Left lobe of liver (tissue), 2 donors: ENCODE results near the gene POMGNT2. TPM values are rescaled to one million over a fixed set of nuclear protein-coding genes. Genes with fewer than 3 reads are reported as not detected.
"Not testable (repeated sequence)": the region's sequence is repeated elsewhere in the genome, so short reads cannot be mapped to it uniquely, and the experiment has no call there.

Experiments used
- ATAC-seq: fragments of 200-7000 bp; cut with Tn5 transposase; one replicate; pipeline ENCODE4 v1.9.1; 2020; ENCODE audit warnings: mild to moderate bottlenecking, moderate library complexity
- DNase-seq: peaks from one replicate; pipeline ENCODE4 v3.0.0-alpha.2; 2020; ENCODE audit warnings: low spot score
- total RNA-seq: library from RNA; stranded (reverse); gene quantifications from one replicate; pipeline ENCODE4 v1.2.1, GENCODE V29; 2021
- donor health status: DM: no; HTN: no; CAD: no; lungs with moderate emphysema.
- donor health status: DM: no; HTN: yes; CAD: no.

POMGNT2 gene
- total RNA-seq, 1 donor from 2014 or later: 5.2 TPM

DNA sequence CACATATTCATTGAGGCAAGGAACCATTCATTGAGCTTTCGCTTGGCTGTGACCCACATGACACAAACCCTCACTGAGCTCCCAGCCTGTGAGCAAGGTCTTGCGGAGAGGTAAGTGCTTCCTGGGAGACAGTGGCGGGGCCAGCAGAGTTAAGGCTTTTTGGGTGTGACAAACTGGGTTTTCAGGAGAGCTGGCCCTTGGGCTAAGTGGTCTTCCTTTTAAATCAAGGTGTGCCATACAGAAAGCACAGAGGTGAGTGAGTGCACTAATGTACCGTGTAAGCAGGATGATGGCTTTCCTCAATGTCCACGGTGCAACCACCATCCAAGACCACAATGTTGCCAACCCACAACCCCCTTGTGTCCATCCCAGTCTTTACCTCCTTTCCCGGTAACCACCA, 28.6 kb downstream of the POMGNT2 start:
- ATAC-seq: no peak
- no peak for DNase-seq

DNA sequence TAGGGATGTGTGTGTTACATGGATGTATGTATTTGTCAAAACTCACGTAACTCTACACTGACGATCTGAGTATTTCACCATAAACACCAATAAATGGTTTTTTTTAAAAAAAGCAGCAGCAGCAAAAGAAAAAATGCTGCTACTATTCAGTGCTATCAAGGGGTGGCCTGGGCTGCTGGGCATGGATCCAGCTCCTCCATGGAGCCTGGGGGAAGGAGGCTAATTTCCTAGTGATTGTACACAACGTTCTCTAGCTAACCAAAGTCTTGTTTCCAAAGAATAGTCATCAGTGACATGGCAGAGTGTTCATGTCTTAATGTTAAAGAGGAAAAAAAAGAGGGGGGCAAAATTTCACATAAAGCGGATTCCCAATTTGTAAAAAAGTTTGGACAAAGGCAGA, 29.0 kb downstream of the POMGNT2 start:
- DNase-seq (no peak), ATAC-seq (no peak)

DNA sequence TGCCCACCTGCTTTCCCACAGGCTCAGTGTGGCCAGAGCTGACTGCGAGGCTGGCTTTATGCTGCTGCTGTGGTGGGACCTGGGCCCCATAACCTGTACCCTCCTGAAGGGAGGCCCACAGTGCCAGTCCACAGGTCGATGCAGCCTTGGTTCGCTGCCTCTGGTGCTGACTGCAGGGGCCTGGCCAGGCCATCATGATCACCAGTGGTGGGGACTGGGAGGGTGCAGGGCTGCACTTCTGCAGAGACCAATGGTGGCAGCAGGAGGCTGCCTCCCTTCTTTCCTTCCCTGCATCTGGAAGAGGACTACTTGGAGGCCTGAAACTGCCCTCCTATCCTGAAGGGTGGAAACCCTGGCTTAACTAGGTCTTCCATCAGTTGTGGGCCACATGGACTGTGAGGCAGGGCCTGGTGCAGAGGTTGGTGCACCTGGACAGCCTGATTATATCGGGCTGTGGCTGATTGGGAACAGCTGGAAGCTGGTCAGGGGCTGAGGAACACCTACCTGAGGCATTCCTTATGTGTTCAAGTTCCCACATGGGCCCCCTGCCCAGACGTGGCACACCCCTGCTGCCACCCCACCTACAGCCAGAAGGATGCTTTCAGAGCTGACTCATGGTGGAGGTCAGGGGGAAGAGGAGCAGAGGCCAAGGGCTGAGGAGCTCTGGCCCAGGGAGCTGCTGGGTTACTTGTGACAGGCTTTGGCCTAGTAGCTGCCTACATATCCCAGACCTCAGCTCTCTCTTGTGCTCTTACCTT, 29.8 kb downstream of the POMGNT2 start:
- ATAC-seq (peak; percentile 27), DNase-seq (no peak)

DNA sequence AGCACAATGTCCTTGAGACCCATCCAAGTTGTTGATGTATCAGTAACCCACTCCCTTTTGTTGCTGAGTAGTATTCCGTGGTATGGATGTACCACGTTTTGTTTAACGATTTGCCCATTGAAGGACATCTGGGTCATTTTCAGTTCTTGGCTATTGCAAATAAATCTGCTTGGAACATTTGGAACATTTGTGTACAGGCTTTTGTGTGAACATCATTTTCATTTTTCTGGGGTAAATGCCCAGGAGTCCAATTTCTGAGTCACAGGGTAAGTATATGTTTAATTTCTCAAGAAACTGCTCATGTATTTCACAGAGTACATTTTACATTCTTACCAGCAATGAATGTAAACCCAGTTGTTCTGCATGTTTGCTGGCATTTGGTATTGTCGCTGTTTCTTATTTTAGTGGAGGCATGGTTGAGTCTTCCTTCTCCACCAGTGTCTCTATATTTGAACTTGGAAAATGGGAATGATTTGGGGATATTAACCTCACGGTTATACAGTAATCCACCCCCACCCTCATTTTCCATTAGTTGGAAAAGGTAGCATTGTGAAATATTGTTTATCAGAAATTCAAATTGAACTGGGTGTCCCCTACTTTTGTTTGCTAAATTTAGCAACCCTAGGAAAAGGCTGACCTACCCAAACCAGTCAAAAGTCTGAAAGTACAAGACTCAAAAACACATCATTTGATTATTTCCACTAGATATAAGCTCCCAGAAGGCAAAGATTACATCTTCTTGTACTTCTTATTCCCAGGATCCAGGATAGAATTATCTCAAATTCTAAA, 30.8 kb downstream of the POMGNT2 start:
- DNase-seq (no peak), ATAC-seq (peak; percentile 66)

DNA sequence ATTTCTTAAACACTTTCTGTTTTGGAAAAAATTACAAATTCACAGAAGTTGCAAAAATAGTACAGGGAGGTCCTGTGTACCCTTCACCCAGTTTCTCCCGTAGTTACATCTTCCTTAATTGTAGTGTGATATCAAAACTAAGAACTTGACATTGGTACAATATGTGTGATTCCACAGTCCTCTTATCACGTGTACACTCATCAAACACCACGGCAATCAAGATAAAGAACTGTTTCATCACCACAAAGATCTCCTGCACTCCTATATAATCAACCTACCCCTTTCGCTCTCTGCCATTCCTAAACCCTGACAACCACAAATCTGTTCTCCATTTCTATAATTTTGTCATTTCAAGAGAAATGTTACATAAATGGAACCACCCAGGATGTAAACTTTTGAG, 31.4 kb downstream of the POMGNT2 start:
- ATAC-seq: peak; percentile 58
- no peak for DNase-seq

DNA sequence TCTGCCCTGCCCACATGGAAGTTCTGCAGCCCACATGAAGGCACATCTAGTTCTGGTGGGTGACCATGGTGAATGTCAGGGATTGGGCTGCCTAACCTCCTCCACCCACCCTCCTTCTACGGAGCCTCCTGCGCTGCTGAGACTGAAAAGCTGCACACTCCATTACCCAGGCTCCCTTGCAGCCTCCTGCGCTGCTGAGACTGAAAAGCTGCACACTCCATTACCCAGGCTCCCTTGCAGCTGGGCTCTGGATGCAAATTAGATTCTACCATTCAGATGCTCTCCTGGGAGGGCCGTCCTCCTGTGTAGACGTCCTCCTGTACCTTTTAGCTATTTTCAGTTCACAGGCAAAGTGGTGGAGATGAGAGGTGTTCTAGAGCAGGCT, 32.1 kb downstream of the POMGNT2 start:
- ATAC-seq (no peak), DNase-seq (no peak)

DNA sequence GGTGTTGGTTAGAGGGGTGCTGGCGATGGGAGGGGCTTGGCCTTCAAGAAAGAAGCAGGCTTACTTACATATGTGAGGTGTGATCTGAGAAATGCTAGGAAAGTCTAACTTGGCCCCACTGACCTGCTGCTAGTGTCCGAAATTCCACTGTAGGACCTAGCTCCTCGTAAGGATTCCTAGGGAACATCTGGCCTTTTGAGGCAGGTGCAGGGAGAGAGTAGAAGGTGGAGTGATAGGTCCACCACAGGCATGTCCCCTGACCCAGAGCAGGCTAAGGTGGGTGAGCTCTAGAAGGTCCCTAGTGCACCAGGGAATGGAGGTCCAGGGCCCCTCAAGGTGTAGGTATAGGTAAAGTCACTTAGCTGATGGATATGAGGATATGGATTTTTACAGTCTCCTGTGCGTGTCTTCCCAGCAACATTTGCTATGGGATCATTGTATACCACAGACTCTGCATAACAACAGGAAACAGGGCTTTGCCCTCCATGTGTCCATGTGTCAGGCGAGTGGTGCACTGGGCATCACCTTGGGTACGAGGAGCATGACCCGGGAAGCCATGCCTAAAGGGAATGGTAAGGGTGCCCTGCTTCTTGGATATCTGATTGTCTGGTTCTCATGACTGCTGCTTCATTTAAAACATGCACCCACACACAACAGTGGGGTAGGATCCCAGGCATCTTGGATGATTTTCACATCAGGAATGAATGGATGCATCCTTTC, 32.6 kb downstream of the POMGNT2 start:
- DNase-seq (peak; percentile 35), ATAC-seq (no peak)

DNA sequence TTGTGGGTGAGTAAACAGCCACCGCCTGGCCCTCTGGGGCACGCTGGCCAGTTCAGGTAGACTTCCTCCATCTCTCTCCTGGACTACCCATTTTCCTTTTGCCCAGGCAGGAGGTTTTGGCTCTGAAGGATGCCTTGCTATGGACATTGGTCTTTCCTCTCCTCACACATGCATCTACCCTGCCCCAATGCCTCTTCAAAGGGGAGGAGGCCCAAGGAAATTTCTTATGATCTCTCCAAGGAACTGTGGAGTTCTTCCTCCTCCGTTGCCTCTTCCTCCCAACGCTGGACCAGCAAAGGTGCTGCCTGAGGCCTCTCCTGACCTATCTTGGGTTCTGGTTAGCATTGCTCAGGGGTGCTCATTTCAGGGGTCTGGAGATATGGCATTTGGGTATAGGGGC, 33.5 kb downstream of the POMGNT2 start:
- ATAC-seq (no peak), DNase-seq (peak; percentile 6)

DNA sequence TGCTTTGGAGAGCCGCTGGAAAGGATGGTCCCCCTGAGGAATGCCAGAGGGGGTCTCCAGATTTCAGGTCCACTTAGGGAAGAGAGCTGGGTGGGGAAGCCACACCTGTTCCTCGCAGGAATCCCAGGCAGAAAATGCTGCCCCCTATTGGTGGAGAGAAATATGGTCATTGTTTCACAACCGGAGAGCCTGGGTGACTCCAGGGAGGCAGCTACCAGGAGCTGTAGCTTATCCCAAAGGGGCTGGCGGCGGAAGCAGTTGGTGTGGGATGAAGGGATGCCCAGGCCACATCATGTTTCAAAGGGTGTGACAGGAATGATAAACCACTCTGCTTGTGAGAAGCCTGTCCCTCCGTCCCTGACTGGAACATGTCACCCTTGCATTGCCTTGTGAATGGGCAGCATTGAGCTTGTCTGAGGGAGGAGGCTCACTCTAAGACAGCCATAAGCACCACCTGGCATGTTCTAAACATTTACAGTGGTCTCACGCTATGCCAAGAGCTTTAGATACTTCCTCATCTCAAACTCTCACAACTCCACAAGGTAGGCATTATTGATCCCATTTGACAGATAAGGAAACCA, 34.5 kb downstream of the POMGNT2 start:
- DNase-seq (peak; percentile 42), ATAC-seq (no peak)

DNA sequence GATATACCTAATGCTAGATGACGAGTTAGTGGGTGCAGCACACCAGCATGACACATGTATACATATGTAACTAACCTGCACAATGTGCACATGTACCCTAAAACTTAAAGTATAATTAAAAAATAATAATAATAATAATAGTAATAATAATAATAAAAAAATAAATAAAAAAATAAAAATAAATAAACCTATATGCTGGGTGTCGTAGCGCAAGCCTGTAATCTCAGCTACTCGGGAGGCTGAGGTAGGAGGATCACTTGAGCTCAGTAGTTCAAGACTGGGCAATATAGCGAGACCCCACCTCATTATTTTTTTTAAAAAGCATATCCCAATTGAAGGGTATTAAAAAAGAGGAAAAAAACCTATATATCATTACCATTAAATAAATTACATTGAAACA, 35.2 kb downstream of the POMGNT2 start:
- ATAC-seq, DNase-seq: not testable (repeated sequence)

DNA sequence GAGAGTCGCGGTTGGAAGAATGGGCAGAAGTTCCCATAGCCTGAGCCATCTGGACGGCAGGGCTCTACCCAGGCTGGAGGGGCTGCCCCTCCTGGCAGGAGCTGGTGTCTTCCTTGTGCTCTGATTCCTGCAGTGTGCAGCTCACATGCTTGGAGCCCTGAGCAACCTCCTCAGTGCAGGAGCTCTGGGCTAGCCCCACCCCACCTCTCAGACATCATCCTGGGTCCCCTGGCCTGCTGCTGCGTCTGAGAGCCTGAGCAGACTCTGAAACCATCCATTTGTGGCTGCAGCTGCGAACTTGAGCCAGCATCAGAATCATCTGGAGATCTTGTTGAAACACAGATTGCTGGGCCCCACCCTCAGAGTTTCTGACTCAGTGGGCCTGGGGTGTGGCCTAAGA, 42.8 kb downstream of the POMGNT2 start:
- no peak for ATAC-seq
- peak; percentile 19 for DNase-seq

DNA sequence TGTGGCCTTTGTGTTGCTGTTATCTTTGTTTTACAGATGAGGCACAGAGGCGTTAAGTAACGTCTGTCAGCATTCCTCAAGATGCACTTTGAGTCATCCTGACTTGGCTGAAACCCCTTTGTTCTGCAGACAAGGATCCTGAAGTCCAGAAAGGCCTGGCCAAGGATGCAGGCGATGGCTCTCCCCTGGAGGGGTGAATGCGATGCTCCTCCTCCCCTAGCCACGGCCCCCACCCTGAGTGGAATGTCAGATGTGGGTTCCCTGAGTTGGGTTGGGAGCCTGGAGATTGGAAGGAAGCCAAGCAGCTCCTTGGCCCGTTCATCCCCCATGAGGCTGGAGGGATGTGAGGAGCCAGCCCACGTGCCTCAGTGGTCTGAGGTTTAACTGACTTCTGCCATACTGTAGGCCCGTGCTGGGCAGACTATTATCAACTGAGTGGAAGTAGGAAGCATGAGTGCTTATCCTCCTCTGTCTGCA, 43.3 kb downstream of the POMGNT2 start:
- DNase-seq (peak; percentile 26), ATAC-seq (no peak)

DNA sequence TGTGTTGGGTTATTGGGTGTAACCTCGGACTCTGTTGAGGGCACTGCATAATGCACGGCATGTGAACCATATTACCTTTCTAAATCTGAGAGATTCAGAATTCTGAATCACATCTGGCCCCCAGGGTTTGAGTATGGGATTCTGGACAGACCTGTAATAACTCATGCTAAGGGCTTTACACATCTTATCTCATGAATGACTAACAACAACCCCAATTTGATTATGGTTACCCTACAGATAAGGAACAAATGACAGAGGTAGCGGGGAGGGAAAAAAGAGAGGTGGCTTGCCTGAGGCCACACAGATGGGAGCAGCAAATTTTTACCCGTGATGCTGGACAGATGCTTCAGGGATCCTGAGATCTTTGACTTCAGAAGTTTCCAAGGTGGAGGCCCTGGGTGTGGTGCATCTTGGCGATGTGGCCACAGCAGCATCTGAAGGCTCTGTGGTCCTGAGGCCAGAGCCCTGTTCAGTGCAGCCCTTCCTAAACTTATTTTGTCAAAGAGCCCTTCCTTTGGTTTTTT, 43.8 kb downstream of the POMGNT2 start:
- no peak for ATAC-seq
- DNase-seq: peak; percentile 2

DNA sequence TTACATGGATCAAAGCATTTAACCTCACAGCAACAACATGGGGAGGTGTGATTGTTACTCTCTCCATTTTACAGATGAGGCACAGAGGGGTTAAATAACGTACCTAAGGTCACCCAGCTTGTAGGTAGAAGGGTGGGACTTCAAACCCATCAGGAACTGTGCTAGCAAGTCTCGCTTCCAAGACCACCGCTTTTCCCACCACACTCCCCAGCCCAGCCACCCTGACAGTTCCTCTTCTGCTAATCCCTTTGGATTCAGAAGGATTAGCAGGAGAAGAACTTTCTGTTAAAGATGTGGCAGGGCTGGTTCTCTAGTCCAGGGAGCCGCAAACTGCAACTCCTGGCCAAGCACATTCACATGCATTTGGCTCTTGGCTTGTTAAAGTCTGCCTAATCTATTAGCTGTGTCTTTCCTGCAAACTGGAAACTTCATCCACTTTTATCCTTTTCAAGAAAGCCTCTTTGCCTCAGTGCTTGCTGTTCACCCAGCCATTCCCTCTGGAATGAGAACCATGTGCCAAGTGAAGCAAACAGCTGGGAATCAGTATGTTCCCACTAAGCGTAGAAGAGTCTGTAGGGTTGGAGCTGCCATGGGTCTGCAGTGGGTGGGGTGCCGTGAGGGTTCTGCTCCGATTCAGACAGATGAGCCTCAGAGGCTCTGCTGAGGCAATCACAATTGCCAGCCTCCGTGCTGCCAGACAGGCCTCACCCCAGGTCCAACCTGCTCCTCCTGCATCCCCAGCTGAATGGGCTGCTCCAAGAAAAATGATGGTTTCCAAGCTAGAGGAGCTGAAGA, 44.6 kb downstream of the POMGNT2 start:
- ATAC-seq: no peak

DNA sequence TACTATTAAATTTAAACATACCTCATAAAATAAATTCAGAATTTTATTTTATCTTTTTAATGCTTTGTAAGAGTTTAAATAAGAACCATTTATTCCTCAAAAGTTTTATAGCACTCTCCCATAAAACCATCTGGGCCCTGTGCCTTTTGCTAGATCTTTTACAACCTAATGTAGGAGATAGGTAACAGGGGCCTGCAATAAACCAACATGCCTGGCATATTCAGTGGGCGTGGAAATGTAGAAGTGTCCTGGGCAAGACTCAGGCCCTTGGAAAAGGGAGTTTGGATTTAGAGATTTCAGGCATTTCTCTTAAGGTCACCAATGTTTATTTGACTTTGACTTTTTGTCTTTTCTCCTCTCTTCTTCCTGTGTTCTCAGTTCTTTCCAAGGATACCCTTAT, 46.4 kb downstream of the POMGNT2 start:
- no peak for DNase-seq
- ATAC-seq: no peak

More for the DNA sequence above, 44.6 kb downstream of the POMGNT2 start:
- peak; percentile 19 for DNase-seq

DNA sequence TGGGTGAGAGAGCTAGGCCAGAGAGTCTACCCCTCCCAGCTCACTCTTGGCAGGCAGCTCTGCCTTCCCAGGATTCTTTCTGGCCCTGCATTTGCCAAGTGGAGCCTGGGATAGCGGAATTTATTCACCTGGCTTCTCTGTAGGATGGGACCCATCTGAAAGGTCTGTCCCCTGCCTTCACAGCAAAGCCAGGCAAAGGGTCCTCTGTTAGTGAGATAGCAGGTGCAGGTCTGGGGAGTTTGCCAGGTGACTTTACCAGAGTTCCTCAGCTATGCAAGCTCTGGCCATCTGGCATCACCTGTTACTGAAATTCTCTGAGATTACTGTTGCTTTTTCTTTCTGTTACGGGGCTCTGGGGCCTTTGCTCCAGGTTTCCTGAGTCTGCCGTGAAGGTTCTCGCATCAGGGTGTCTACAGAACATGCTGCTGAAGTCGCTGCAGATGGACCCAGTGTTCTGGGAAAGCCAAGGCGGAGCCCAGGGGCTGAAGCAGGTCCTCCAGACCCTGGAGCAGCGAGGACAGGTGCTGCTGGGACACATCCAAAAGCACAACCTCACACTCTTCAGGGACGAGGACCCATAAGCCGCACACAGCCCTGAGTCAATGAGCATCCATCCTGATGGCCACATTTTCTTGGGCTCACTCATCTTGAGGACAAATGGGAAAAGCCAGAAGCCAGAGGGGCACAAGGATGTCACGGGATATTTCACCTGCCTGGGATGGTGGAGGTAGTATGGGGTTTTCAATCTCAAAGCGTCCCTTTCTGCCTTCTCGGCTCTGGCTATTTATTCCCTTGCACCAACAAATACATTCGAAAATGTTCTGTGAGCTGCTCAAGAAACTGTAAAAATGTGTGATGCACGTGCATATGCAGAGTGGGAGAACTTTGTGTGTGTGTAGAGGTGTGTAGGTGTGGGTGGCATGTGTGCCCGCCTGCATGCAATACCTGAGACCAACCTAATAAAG, 49.8 kb downstream of the POMGNT2 start:
- DNase-seq (peak; percentile 33), ATAC-seq (no peak)

DNA sequence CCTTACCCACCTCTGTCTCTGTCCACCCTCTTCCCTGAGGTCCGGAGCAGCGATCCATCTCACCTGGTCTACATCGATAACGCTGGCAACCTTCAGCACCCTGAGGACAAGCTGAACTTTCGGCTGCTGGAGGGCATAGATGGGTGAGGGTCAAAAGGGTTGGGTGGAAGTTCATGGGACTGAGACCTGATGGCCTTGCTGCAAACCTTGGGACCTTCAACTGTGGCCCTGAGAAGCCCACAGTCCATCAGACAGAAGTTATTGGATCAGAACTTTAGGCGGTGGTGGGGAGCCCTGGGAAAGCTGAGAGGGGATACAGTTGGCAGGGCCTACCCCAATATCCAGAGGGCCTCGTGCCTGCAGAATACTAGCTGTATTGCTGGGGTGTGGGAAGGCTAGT, 50.5 kb downstream of the POMGNT2 start:
- peak; percentile 21 for DNase-seq

DNA sequence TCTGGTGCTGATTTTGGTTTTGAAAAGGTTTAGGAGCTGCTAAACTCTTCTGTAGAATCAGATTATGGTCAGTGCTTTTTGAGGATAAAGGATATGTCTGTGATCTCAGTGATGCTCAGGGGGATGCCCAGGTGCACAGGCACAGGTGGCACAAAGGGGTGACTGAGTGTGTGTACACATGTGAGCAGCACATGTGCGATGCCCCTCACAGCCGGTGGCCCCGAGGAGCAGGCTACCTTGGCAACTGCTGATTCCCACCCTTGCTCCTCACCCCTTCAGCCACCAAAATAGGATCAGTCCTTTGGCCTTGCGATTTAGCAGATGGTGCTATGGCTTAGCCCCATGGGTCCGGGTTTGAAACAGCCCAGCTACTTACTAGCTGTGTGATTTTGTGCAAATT, 51.1 kb downstream of the POMGNT2 start:
- DNase-seq: peak; percentile 31
- no peak for ATAC-seq

More for the DNA sequence above, 50.5 kb downstream of the POMGNT2 start:
- ATAC-seq: no peak

DNA sequence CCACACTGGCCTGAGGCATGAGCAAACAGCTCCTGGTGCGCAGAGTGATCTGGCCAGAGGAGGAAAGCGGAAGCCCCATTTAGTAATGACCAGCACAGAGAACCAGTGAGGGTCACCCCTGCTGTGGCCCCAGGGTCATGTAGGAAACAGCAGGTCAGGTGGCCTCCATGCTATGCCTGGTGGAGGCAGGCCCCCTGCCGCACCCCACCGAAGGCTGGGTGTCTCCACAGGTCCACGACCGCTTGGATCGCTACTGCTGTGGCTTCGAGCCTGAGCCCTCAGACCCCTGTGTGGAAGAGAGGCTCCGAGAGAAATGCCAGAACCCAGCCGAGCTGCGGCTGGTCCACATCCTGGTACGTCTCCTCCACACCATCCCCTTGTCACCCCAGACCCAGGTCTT, 52.6 kb downstream of the POMGNT2 start:
- peak; percentile 22 for DNase-seq
- ATAC-seq: no peak
